PC-9 (cell line): ENCODE results near the gene SIDT1.

Experiments
- CTCF ChIP-seq: fragments of 200-600 bp; sonication (generic); conservative IDR thresholded peaks from 2 replicates; pipeline ENCODE4 v1.6.1; 2017; ENCODE audit warnings: mixed run types, antibody characterized with exemption, mild to moderate bottlenecking, moderate library complexity
- EZH2 ChIP-seq: fragments of 200-600 bp; sonication (generic); IDR thresholded peaks from 2 replicates; pipeline ENCODE4 v1.8.0; 2017; ENCODE audit warnings: antibody characterized with exemption, low read depth

GRCh38 chr3:113585228-113585627 lies 52.9 kb downstream of the SIDT1 start:
- TF ChIP-seq CTCF = no peak
- TF ChIP-seq EZH2 = no peak
